Astrocyte of the cerebellum (primary cell): ENCODE results near the gene FTO.

Source experiments
- DNase-seq: peaks from one replicate; pipeline ENCODE4 v3.0.0-alpha.2; 2011; ENCODE audit warnings: low read depth
- H3K4me3 ChIP-seq: 2 replicates; pipeline ENCODE4 v1.5.1; 2011; ENCODE audit warnings: mild to moderate bottlenecking, low read depth, low read length, moderate library complexity
- in situ Hi-C: cut with HindIII; loops from 2 replicates; pipeline ENCODE4 v1.10.0; 2017; ENCODE audit warnings: low sequenced_read_pairs
- TF ChIP-seq, protein P1 (sequence below): IDR thresholded peaks from 2 replicates; pipeline ENCODE4 v1.5.1; 2012; ENCODE audit warnings: low read length, low read depth, moderate library complexity, mild to moderate bottlenecking; ENCODE audit errors: missing control alignments

The FTO gene

DNA sequence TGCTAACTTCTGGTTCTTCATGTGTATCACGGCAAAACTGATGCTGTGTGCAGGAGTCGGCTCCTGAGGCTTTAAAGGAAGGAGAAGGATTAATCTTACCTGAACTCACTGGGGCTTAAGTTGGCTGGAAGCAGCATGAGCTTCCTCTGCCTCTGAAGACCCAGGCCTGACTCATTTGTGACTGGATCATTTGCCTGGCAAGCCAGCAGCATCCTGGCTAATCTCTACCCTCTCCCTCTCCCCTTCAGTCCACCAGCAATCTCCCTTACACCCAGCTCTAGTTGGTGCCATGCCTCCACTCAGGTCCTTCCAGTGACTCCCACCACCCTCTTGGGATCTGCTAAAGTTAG is 432.3 kb downstream of the FTO start:
- in situ Hi-C loops: no loop called here
- TF ChIP-seq, protein P1, sequence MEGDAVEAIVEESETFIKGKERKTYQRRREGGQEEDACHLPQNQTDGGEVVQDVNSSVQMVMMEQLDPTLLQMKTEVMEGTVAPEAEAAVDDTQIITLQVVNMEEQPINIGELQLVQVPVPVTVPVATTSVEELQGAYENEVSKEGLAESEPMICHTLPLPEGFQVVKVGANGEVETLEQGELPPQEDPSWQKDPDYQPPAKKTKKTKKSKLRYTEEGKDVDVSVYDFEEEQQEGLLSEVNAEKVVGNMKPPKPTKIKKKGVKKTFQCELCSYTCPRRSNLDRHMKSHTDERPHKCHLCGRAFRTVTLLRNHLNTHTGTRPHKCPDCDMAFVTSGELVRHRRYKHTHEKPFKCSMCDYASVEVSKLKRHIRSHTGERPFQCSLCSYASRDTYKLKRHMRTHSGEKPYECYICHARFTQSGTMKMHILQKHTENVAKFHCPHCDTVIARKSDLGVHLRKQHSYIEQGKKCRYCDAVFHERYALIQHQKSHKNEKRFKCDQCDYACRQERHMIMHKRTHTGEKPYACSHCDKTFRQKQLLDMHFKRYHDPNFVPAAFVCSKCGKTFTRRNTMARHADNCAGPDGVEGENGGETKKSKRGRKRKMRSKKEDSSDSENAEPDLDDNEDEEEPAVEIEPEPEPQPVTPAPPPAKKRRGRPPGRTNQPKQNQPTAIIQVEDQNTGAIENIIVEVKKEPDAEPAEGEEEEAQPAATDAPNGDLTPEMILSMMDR: no peak

DNA sequence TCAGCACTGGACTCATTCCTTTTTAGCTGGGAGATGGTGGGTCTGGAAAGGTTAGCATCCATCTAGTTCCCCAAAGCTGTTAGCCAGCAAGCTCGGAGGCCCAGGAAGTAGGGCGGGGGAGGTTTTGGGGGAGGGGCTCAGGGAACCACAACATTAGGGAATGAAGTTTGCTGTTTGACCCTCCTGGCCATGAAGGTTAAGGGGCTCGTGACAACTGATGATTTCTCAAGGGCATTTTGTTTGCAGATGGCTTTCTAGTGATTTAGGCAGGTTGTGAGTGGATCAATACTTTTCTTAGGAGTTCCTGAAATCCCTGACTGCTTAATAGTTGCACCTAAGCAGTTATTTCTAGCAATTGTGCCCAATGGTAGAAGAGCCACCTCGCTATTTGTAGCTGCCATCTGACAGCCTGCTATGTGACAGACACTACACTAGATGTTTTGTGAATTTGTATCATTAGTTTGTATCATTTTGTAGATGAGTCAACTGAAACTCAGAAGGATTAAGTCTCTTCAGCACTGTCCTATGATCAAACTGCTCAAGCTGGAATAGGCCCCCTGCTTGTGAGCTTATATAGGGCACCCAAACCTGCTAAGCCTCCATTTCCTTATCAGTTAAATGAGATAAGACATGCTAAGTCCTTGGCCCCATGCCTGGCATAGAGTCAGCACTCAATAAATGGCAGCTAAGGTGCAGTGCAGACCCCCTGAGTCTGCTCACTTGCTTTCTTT is 436.3 kb downstream of the FTO start:
- in situ Hi-C loops: no loop called here
- no peak for DNase-seq
- H3K4me3 ChIP-seq: no peak overlapping the region
- TF ChIP-seq, protein P1: no peak

More for the DNA sequence above, 432.3 kb downstream of the FTO start:
- no peak for DNase-seq
- no peak overlapping the region for H3K4me3 ChIP-seq

GRCh38 chr16:54140788-54141136 is 436.8 kb downstream of the FTO start:
- TF ChIP-seq, protein P1: no peak
- in situ Hi-C loops: no loop called here

GRCh38 chr16:54142787-54143186 is 438.8 kb downstream of the FTO start:
- TF ChIP-seq, protein P1: no peak
- in situ Hi-C loops: no loop called here
- no peak overlapping the region for H3K4me3 ChIP-seq
- no peak for DNase-seq

More at GRCh38 chr16:54140788-54141136, 436.8 kb downstream of the FTO start:
- no peak for DNase-seq
- H3K4me3 ChIP-seq: no peak overlapping the region

DNA sequence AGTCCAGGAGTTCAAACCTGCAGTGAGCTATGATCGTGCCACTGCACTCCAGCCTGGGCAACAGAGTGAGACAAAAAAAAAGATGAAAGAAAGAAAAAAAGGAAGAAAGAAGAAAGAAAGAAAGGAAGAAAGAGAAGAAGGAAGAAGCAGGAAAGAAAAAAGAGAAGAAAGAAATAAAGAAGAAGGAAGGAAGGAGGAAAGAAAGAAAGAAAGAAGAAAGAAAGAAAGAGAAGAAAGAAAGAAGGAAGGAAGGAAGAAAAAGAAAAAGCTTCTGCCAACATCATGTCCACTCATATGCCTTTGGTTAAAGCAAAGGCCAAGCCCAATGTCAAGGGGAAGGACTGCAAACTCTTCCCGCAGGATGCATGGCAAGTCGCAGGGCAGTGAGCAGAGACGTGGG is 439.5 kb downstream of the FTO start:
- H3K4me3 ChIP-seq: no peak overlapping the region
- TF ChIP-seq, protein P1: no peak
- in situ Hi-C loops: no loop called here
- DNase-seq: no peak

- DNase-seq: no peak
- TF ChIP-seq, protein P1: no peak
- in situ Hi-C loops: no loop called here
- no peak overlapping the region for H3K4me3 ChIP-seq
Observed at GRCh38 chr16:54143934-54144571, 440.1 kb downstream of the FTO start.
